OCI-LY1 (cell line): ENCODE results near the gene ZNF577.

Experiments used
- H2AFZ ChIP-seq: fragments of 200-600 bp; sonication (generic), shearing (Covaris generic); 2 replicates; pipeline ENCODE4 v1.6.0; 2014; ENCODE audit warnings: antibody characterized with exemption, mild to moderate bottlenecking, low read length
- H3F3A ChIP-seq: fragments of 200-600 bp; sonication (generic), shearing (Covaris generic); 2 replicates; pipeline ENCODE4 v1.6.0; 2014; ENCODE audit warnings: mild to moderate bottlenecking, antibody characterized with exemption, low read length, moderate library complexity; ENCODE audit not compliant: insufficient read depth
- H3K27ac ChIP-seq: fragments of 200-600 bp; sonication (generic); 2 replicates; pipeline ENCODE4 v1.5.1; 2014; ENCODE audit warnings: low read length, mixed run types, mild to moderate bottlenecking, low read depth; ENCODE audit not compliant: poor library complexity, severe bottlenecking
- H3K27me3 ChIP-seq: fragments of 200-600 bp; sonication (generic); 2 replicates; pipeline ENCODE4 v1.6.0; 2014; ENCODE audit warnings: antibody characterized with exemption, mild to moderate bottlenecking, low read length, moderate library complexity; ENCODE audit not compliant: insufficient read depth
- H3K36me3 ChIP-seq: fragments of 200-600 bp; sonication (generic); 2 replicates; pipeline ENCODE4 v1.6.1; 2014; ENCODE audit warnings: mild to moderate bottlenecking, antibody characterized with exemption, low read length, moderate library complexity, mixed read lengths; ENCODE audit not compliant: insufficient read depth
- H3K4me1 ChIP-seq: fragments of 200-600 bp; sonication (generic); 2 replicates; pipeline ENCODE4 v1.5.1; 2014; ENCODE audit warnings: mild to moderate bottlenecking, low read length, moderate library complexity; ENCODE audit not compliant: insufficient read depth, severe bottlenecking
- H3K4me2 ChIP-seq: fragments of 200-600 bp; sonication (generic), shearing (Covaris generic); 2 replicates; pipeline ENCODE4 v1.6.1; 2014; ENCODE audit warnings: low read length
- H3K4me3 ChIP-seq: fragments of 200-600 bp; sonication (generic); 2 replicates; pipeline ENCODE4 v1.5.1; 2014; ENCODE audit warnings: low read length, low read depth, mild to moderate bottlenecking, mixed read lengths; ENCODE audit not compliant: poor library complexity, severe bottlenecking
- H3K79me2 ChIP-seq: fragments of 200-600 bp; shearing (Covaris generic); 2 replicates; pipeline ENCODE4 v1.6.1; 2016; ENCODE audit warnings: mixed run types, low read length, mixed read lengths; ENCODE audit not compliant: insufficient read depth
- H3K9ac ChIP-seq: fragments of 200-600 bp; sonication (generic), shearing (Covaris generic); 2 replicates; pipeline ENCODE4 v1.6.1; 2014; ENCODE audit warnings: mild to moderate bottlenecking, low read length, mixed read lengths
- H3K9me2 ChIP-seq: fragments of 200-600 bp; sonication (generic), shearing (Covaris generic); 2 replicates; pipeline ENCODE4 v1.6.1; 2014; ENCODE audit warnings: low read depth, mild to moderate bottlenecking, low read length, mixed read lengths
- H3K9me3 ChIP-seq: fragments of 200-600 bp; shearing (Covaris generic); 2 replicates; pipeline ENCODE4 v1.6.1; 2014; ENCODE audit warnings: low read length, mixed read lengths
- H4K20me1 ChIP-seq: fragments of 200-600 bp; sonication (generic), shearing (Covaris generic); 2 replicates; pipeline ENCODE4 v1.6.0; 2016; ENCODE audit warnings: mild to moderate bottlenecking, low read length; ENCODE audit not compliant: insufficient read depth
- EZH2 ChIP-seq: fragments of 200-600 bp; sonication (generic), shearing (Covaris generic); IDR thresholded peaks from 2 replicates; pipeline ENCODE4 v1.8.0; 2017; ENCODE audit warnings: borderline replicate concordance, mixed run types, mild to moderate bottlenecking, antibody characterized with exemption, low read length, moderate library complexity, mixed read lengths
- TF ChIP-seq, protein P1 (sequence below): fragments of 200-600 bp; sonication (generic), shearing (Covaris generic); IDR thresholded peaks from 2 replicates; pipeline ENCODE4 v1.5.1; 2017; ENCODE audit warnings: mild to moderate bottlenecking, antibody characterized with exemption, low read length, moderate library complexity, mixed read lengths

The ZNF577 gene

DNA sequence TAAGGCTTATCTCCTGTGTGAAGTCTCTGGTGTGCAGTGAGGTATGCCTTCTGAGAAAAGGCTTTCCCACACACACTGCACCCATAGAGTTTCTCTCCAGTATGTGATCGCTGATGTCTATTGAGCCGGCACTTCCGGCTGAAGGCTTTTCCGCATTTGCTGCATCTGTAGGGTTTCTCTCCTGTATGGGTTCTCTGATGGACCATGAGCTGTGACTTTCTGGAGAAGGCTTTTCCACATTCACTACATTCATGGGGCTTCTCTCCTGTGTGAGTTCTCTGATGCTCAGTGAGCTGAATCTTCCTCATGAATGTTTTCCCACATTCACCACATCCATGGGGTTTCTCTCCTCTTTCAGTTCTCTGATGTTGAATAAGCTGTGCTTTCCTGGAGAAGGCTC lies 14.7 kb downstream of the ZNF577 start:
- no peak overlapping the region for H2AFZ ChIP-seq

DNA sequence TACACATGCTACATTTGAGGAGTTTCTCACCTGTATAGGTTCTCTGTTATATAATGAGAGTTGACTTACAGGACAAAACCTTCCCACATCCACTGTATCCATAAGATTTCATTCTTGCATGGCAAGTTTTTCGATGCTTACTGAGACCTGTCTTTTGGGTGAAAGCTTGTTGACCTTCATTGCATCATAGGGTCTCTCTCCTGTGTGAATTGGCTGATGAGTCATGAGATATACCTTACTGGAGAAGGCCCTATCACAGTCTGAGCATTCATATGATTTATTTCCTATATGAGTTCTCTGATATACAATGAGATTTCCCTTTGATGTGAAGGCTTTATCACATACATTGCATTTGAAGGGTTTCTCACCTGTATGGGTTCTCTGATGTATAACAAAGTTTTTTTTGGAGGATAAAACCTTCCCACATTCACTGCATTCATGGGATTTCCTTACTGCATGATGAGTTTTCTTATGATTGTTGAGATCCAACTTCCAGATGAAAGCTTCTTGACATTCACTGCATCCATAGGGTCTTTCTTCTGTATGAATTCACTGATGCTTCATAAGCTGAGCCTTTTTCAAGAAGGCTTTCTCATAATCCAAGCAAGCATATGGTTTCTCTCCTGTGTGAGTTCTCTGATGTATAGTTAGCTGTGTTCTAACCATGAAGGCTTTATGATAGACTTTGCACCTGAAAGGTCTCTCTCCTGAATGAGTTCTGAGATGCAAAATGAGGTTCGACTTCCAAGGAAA lies 25.7 kb downstream of the ZNF577 start:
- Histone ChIP-seq H3K4me3 (no peak overlapping the region), H3K79me2 (no peaks in the 10 kb centered on the region), H3K4me1 (no peaks in the 10 kb centered on the region), H4K20me1 (no peaks in the 10 kb centered on the region), H3K27ac (no peak overlapping the region), H3K27me3 (no peaks in the 10 kb centered on the region), H2AFZ (no peak overlapping the region), H3K9ac (no peak overlapping the region), H3K9me2 (no peaks in the 10 kb centered on the region), H3K4me2 (no peak overlapping the region), H3F3A (no peaks in the 10 kb centered on the region), H3K36me3 (peaks cover 13% of the 10 kb centered on the region; the same call in 1 of the 2 replicates), H3K9me3 (peaks cover 44% of the 10 kb centered on the region)
- TF ChIP-seq, protein P1, sequence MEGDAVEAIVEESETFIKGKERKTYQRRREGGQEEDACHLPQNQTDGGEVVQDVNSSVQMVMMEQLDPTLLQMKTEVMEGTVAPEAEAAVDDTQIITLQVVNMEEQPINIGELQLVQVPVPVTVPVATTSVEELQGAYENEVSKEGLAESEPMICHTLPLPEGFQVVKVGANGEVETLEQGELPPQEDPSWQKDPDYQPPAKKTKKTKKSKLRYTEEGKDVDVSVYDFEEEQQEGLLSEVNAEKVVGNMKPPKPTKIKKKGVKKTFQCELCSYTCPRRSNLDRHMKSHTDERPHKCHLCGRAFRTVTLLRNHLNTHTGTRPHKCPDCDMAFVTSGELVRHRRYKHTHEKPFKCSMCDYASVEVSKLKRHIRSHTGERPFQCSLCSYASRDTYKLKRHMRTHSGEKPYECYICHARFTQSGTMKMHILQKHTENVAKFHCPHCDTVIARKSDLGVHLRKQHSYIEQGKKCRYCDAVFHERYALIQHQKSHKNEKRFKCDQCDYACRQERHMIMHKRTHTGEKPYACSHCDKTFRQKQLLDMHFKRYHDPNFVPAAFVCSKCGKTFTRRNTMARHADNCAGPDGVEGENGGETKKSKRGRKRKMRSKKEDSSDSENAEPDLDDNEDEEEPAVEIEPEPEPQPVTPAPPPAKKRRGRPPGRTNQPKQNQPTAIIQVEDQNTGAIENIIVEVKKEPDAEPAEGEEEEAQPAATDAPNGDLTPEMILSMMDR: no peak
- TF ChIP-seq EZH2: no peak

More for the DNA sequence above, 14.7 kb downstream of the ZNF577 start:
- Histone ChIP-seq H3K27me3 (no peaks in the 10 kb centered on the region), H3K9ac (no peak overlapping the region), H3F3A (no peaks in the 10 kb centered on the region), H3K27ac (no peak overlapping the region), H3K36me3 (peaks cover 64% of the 10 kb centered on the region), H3K9me2 (no peaks in the 10 kb centered on the region), H3K4me1 (no peaks in the 10 kb centered on the region), H4K20me1 (no peaks in the 10 kb centered on the region), H3K4me3 (no peak overlapping the region), H3K4me2 (no peak overlapping the region), H3K79me2 (no peaks in the 10 kb centered on the region), H3K9me3 (peaks cover 58% of the 10 kb centered on the region)
- no peak for TF ChIP-seq EZH2

DNA sequence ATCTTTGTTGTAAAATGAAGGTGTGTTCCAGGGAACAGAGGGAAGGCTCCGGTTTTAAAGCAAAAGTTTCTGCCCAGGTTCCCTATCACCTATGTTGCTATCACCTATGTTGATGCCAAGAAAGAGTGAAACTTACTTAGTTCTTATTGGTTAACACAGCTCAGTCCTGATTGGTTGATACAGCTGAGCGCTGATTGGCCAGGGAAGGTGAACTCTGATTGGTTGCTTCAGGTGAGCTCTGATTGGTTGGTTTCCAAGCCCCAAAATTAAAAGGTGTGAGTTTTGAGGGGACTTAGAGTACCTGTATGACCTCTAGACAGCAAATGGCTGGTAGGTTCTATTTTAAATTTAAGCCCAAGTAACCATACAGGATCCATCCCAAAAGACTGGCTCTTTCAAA lies 50.6 kb downstream of the ZNF577 start:
- TF ChIP-seq EZH2: no peak
- TF ChIP-seq, protein P1: no peak
- Histone ChIP-seq H3K4me1 (no peaks in the 10 kb centered on the region), H2AFZ (no peak overlapping the region), H3F3A (no peaks in the 10 kb centered on the region), H3K27ac (no peak overlapping the region), H3K9me2 (no peaks in the 10 kb centered on the region), H3K9ac (no peak overlapping the region), H3K4me2 (no peak overlapping the region), H3K27me3 (no peaks in the 10 kb centered on the region), H4K20me1 (no peaks in the 10 kb centered on the region), H3K36me3 (no peaks in the 10 kb centered on the region), H3K4me3 (no peak overlapping the region), H3K9me3 (0 out of 2 replicates have a peak, but pooled peaks cover 7% of the 10 kb centered on the region), H3K79me2 (no peaks in the 10 kb centered on the region)

DNA sequence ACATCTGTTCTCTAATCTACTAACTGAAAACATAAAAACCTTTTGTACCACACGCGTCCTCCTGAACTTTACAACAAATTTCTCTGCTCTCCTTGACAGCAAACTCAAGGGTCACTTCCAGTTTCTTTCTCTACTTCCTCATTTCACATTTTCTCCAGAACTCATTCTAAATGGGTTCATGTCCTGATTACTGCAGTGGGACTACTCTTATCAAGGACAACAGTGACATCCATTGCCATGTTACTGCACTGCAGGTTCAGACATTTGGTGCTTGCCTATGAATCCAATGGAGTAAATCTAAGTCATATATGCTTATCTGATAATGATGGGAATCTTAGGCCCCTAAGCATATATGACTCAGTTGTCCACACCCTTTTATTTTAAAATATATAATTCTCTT lies 57.5 kb downstream of the ZNF577 start:
- Histone ChIP-seq H2AFZ (no peak overlapping the region), H3K36me3 (no peaks in the 10 kb centered on the region), H3K4me1 (no peaks in the 10 kb centered on the region), H3F3A (no peaks in the 10 kb centered on the region), H3K79me2 (no peaks in the 10 kb centered on the region), H3K9me3 (peaks cover 11% of the 10 kb centered on the region; the same call in 1 of the 2 replicates), H3K4me3 (no peak overlapping the region), H4K20me1 (no peaks in the 10 kb centered on the region), H3K27me3 (no peaks in the 10 kb centered on the region), H3K4me2 (no peak overlapping the region), H3K9me2 (no peaks in the 10 kb centered on the region), H3K27ac (no peak overlapping the region), H3K9ac (no peak overlapping the region)
- TF ChIP-seq EZH2: no peak
- TF ChIP-seq, protein P1: no peak
